Kidney (tissue), 14 donors: ENCODE measurements around the gene BANF1. TPM values are rescaled to one million over a fixed set of nuclear protein-coding genes. Genes with fewer than 3 reads are reported as not detected.

ENCODE experiments used
- DNase-seq, 5 donors: peaks; one replicate each; pipeline ENCODE4 v3.0.0-alpha.2; 2013 to 2020
- FAIRE-seq: peaks from 2 replicates; lab custom pipeline; 2012; peaks lifted over from hg19 to GRCh38; lab: Jason Lieb, UNC
- H3K27ac ChIP-seq, 2 donors: one replicate each; pipeline ENCODE4 v1.7.0; 2013; ENCODE audit warnings: low read depth in 2 of 2, low read length in 2 of 2, inconsistent platforms in 1 of 2
- H3K27me3 ChIP-seq: one replicate; pipeline ENCODE4 v1.7.1; 2013; ENCODE audit warnings: low read length, inconsistent platforms; ENCODE audit not compliant: control insufficient read depth, insufficient read depth
- H3K36me3 ChIP-seq, 3 donors: one replicate each; pipeline versions ENCODE4 v1.7.0 to v1.7.1; 2013; ENCODE audit warnings: low read length in 3 of 3, control low read depth in 1 of 3, inconsistent platforms in 1 of 3; ENCODE audit not compliant: insufficient read depth in 3 of 3, control insufficient read depth in 2 of 3
- H3K4me1 ChIP-seq, 3 donors: one replicate each; pipeline versions ENCODE4 v1.7.0 to v1.7.1; 2013; ENCODE audit warnings: low read length in 3 of 3, inconsistent platforms in 1 of 3, low read depth in 1 of 3; ENCODE audit not compliant: control insufficient read depth in 2 of 3, insufficient read depth in 2 of 3
- H3K4me3 ChIP-seq, 3 donors: one replicate each; pipeline versions ENCODE4 v1.7.0 to v1.8.1; 2013; ENCODE audit warnings: low read length in 3 of 3, control low read depth in 1 of 3, inconsistent platforms in 1 of 3
- H3K9ac ChIP-seq, 3 donors: one replicate each; pipeline versions ENCODE4 v1.7.0 to v1.7.1; 2013; ENCODE audit warnings: low read length in 3 of 3, control low read depth in 1 of 3, inconsistent platforms in 1 of 3
- H3K9me3 ChIP-seq, 3 donors: one replicate each; pipeline versions ENCODE4 v1.7.0 to v1.7.1; 2013; ENCODE audit warnings: low read length in 3 of 3, control low read depth in 1 of 3, inconsistent platforms in 1 of 3; ENCODE audit not compliant: control insufficient read depth in 2 of 3, insufficient read depth in 1 of 3
- intact Hi-C: fragments of 100-400 bp; cut with DNase I; formaldehyde crosslinking; loops from one replicate; pipeline ENCODE4 v1.11.1; 2022
- polyA plus RNA-seq: library from polyadenylated mRNA; stranded (reverse); fragments of 350-450 nt; fragmentation: Illumina TruSeq; extraction: RNeasy Lipid Tissue Mini Kit (QIAGEN cat#74804); gene quantifications from one replicate; pipeline ENCODE4 v1.2.3, GENCODE V29; 2014; ENCODE audit warnings: low read depth, low replicate concordance; ENCODE audit not compliant: insufficient read depth
- total RNA-seq: library from RNA; stranded (reverse); fragmentation: NEBNext Ultra II Directional; extraction: Animal tissue kit (Norgen Biotek cat#: 25700); gene quantifications from one replicate; pipeline ENCODE4 v1.2.1, GENCODE V29; 2021
- TF ChIP-seq, protein P1 (sequence below): IDR thresholded peaks from 3 replicates; pipeline ENCODE4 v1.5.1; 2012; ENCODE audit warnings: mild to moderate bottlenecking, moderate library complexity, borderline replicate concordance; ENCODE audit not compliant: insufficient read depth; ENCODE audit errors: extremely low read depth
- donor health status: control.
- donor health status: control.
- donor health status: control.
- donor health status: control.
- donor health status: control.
- donor health status: DM: yes; HTN: yes; CAD: no.
- donor health status: Normal renal cell carcinoma (clear cell type).

The BANF1 gene
- total and polyA plus RNA-seq, 2 donors from 2014 or later = 181 to 186 TPM

DNA sequence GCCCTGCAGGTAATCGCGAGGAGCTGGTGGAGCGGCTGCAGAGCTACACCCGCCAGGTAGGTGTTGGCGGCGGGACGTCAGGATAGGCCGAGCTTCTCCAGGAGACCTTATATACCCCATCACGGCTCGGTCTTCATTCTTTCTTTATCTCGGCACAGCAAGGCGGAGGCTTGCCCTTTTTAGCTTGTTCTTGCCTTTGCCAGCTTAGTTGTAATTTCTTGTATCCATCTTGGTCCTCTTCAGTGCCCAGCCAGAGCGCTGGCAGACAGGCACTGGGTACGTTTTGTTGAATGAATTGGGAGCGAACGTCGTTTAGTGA lies 50.3 kb downstream of the BANF1 start:
- H3K27ac ChIP-seq = peak overlapping the region; percentile 55 to 63
- H3K4me3 ChIP-seq = peak overlapping the region; percentile 88 to 95 (median 88)
- peak overlapping the region; percentile 72 to 94 (median 91) for H3K9ac ChIP-seq
- FAIRE-seq (no peak), DNase-seq (peak in 1 of 5 donors; percentile 43)
- peaks cover 0 to 15% (median 5%) of the 10 kb centered on the region in 3 donors for H3K4me1 ChIP-seq
- TF ChIP-seq, protein P1, sequence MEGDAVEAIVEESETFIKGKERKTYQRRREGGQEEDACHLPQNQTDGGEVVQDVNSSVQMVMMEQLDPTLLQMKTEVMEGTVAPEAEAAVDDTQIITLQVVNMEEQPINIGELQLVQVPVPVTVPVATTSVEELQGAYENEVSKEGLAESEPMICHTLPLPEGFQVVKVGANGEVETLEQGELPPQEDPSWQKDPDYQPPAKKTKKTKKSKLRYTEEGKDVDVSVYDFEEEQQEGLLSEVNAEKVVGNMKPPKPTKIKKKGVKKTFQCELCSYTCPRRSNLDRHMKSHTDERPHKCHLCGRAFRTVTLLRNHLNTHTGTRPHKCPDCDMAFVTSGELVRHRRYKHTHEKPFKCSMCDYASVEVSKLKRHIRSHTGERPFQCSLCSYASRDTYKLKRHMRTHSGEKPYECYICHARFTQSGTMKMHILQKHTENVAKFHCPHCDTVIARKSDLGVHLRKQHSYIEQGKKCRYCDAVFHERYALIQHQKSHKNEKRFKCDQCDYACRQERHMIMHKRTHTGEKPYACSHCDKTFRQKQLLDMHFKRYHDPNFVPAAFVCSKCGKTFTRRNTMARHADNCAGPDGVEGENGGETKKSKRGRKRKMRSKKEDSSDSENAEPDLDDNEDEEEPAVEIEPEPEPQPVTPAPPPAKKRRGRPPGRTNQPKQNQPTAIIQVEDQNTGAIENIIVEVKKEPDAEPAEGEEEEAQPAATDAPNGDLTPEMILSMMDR = no peak
- H3K9me3 ChIP-seq = no peaks in the 10 kb centered on the region
- peaks cover 0 to 26% (median 18%) of the 10 kb centered on the region in 3 donors for H3K36me3 ChIP-seq
- intact Hi-C loops = no loop called here
- no peaks in the 10 kb centered on the region for H3K27me3 ChIP-seq

Other genes with a start within 250 kb of the BANF1 start
- gene AP5B1, start 221.5 kb upstream of the BANF1 start, total RNA-seq = 18.3 TPM
- gene AP5B1, start 221.5 kb upstream of the BANF1 start, polyA plus RNA-seq = 6.3 TPM
- 6.6 TPM for gene OVOL1, start 215.4 kb upstream of the BANF1 start, total RNA-seq
- 6.7 TPM for gene OVOL1, start 215.4 kb upstream of the BANF1 start, polyA plus RNA-seq
- 1.0 TPM for gene SNX32, start 168.5 kb upstream of the BANF1 start, total RNA-seq
- 0.43 TPM for gene SNX32, start 168.5 kb upstream of the BANF1 start, polyA plus RNA-seq
- 705 TPM for gene CFL1, start 144.3 kb upstream of the BANF1 start, total RNA-seq
- gene CFL1, start 144.3 kb upstream of the BANF1 start, polyA plus RNA-seq = 846 TPM
- 54.9 TPM for gene MUS81, start 142.1 kb upstream of the BANF1 start, total RNA-seq
- 31.2 TPM for gene MUS81, start 142.1 kb upstream of the BANF1 start, polyA plus RNA-seq
- gene EFEMP2, start 129.7 kb upstream of the BANF1 start, total RNA-seq = 64.2 TPM
- 60.0 TPM for gene EFEMP2, start 129.7 kb upstream of the BANF1 start, polyA plus RNA-seq
- gene CTSW, start 122.7 kb upstream of the BANF1 start, total RNA-seq = 3.9 TPM
- gene CTSW, start 122.7 kb upstream of the BANF1 start, polyA plus RNA-seq = 1.3 TPM
- gene FIBP, start 114.0 kb upstream of the BANF1 start, total RNA-seq = 58.0 TPM
- gene FIBP, start 114.0 kb upstream of the BANF1 start, polyA plus RNA-seq = 105 TPM
- gene CCDC85B, start 111.8 kb upstream of the BANF1 start, total RNA-seq = 26.1 TPM
- gene CCDC85B, start 111.8 kb upstream of the BANF1 start, polyA plus RNA-seq = 31.8 TPM
- 3.2 TPM for gene FOSL1, start 102.1 kb upstream of the BANF1 start, total RNA-seq
- gene FOSL1, start 102.1 kb upstream of the BANF1 start, polyA plus RNA-seq = 0.37 TPM
- gene C11orf68, start 83.4 kb upstream of the BANF1 start, total RNA-seq = 38.0 TPM
- gene C11orf68, start 83.4 kb upstream of the BANF1 start, polyA plus RNA-seq = 52.0 TPM
- gene DRAP1, start 83.1 kb upstream of the BANF1 start, total RNA-seq = 51.2 TPM
- 150 TPM for gene DRAP1, start 83.1 kb upstream of the BANF1 start, polyA plus RNA-seq
- gene TSGA10IP, start 57.0 kb upstream of the BANF1 start, total RNA-seq = not detected
- not detected for gene TSGA10IP, start 57.0 kb upstream of the BANF1 start, polyA plus RNA-seq
- 48.6 TPM for gene SART1, start 40.8 kb upstream of the BANF1 start, total RNA-seq
- gene SART1, start 40.8 kb upstream of the BANF1 start, polyA plus RNA-seq = 48.7 TPM
- gene EIF1AD, start 346 bp upstream of the BANF1 start, total RNA-seq = 37.5 TPM
- 17.7 TPM for gene EIF1AD, start 346 bp upstream of the BANF1 start, polyA plus RNA-seq
- 5.9 TPM for gene CST6, start 9.5 kb downstream of the BANF1 start, total RNA-seq
- 1.2 TPM for gene CST6, start 9.5 kb downstream of the BANF1 start, polyA plus RNA-seq
- gene CATSPER1, start 24.0 kb downstream of the BANF1 start, total RNA-seq = 0.76 TPM
- gene CATSPER1, start 24.0 kb downstream of the BANF1 start, polyA plus RNA-seq = not detected
- gene GAL3ST3, start 46.7 kb downstream of the BANF1 start, total RNA-seq = 2.5 TPM
- gene GAL3ST3, start 46.7 kb downstream of the BANF1 start, polyA plus RNA-seq = 7.6 TPM
- 172 TPM for gene SF3B2, start 49.9 kb downstream of the BANF1 start, total RNA-seq
- gene SF3B2, start 49.9 kb downstream of the BANF1 start, polyA plus RNA-seq = 114 TPM
- 91.8 TPM for gene PACS1, start 67.8 kb downstream of the BANF1 start, total RNA-seq
- 23.7 TPM for gene PACS1, start 67.8 kb downstream of the BANF1 start, polyA plus RNA-seq